Measurements from ENCODE around the gene ZNF407.

The ZNF407 gene

DNA sequence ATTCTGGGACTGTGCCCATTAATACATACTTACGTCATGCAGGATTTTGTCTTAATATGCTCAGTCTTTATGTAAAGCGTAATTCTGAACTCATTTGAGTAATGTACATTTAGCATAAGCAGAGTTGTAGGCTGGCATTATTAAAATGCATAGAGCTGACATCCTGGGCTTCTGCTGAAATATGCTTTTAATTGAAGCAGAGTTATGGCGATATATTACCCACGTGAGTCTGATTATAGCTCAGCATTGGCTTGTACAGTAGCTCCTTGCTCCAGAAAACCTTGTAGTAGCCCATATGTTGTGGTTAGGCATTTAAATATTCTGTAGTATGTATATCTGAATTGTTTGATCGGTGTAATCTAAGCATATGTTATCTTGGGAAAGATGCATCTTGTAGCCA, 377.3 kb downstream of the ZNF407 start:
- DNase-seq (ENCODE audit: low spot score): no peak

DNA sequence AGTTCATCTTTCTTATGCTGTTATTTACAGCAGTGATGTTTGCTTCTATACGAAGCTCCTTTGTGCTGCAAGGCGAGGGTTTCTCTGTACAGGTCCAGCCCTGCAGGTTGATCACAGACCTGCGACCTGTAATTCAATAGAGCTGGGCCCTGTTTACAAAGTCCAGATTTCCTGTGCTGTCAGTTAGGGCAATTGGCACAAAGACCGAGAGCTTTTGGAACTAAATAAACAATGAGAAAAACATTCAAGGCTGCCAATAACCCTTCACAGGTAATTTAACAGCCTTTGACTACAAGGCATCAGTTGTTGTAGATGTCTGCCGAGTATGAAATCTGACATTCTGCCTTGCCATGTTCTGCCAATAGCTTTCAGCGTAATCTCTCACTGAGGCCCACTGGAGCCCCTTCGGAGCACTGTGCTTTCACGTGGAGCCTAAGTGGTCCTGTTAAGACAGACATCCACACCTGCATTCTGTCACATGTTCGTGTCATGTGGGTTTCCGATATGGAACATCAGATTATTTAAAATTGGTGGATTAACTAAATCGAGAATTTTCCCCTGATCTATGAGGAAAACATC, 378.8 kb downstream of the ZNF407 start:
- DNase-seq (ENCODE audit: low spot score): no peak

DNA sequence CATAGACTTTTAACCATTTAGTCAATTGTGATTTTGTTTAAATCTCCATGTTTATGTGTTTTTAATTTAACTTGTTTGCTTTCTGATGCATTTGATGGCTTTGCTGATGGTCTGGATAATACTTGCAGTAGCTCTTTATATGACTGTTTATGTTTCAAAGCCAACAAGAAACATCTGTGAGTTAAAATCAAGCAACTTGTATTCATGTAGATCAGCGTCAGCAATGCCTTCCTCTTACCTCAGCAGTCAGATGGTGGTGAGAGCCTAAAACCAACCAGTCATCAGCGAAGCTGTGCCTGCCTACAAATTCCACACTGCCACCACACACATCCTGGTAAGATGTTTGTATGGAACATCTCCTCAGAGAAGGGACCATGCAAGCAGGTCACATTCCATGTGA, 379.4 kb downstream of the ZNF407 start:
- DNase-seq (ENCODE audit: low spot score): no peak

DNA sequence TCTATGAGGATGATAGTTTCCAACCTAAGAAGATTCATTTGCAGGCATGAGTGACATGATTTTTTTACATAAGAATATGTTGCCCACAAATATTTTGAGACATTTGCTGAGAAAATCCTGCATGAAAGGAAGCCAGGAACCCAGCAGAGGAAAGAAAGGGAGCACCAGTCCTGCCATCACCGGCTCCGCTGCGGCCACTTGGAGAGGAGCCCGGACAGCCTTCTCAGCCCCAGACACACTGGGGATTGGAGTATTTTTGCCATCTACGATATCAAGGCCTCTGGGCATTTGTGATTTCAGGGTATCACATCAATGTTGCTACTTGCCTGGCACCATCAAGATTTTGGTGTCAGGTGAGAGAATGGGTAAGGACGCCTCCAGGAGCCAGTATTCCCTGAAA, 383.0 kb downstream of the ZNF407 start:
- no peak for DNase-seq (ENCODE audit: low spot score)

DNA sequence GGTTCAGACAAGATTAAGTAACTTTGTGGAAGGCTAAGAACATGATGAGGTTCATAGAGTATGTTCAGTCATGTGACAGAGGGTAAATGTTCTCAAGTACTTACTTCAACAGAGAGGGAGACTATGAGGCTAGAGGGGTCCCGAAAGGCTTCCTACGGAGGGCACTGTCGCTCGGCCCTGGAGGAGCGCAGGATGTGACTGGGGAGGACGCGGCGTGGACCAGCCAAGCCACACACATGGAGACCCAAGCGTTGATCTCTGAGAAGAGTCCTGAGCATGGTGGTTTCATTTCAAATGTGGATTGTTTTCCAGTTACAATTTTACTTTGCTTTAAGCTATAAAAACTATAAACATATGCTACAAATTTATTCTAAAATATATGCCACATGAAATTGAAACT, 383.8 kb downstream of the ZNF407 start:
- DNase-seq (ENCODE audit: low spot score): no peak

DNA sequence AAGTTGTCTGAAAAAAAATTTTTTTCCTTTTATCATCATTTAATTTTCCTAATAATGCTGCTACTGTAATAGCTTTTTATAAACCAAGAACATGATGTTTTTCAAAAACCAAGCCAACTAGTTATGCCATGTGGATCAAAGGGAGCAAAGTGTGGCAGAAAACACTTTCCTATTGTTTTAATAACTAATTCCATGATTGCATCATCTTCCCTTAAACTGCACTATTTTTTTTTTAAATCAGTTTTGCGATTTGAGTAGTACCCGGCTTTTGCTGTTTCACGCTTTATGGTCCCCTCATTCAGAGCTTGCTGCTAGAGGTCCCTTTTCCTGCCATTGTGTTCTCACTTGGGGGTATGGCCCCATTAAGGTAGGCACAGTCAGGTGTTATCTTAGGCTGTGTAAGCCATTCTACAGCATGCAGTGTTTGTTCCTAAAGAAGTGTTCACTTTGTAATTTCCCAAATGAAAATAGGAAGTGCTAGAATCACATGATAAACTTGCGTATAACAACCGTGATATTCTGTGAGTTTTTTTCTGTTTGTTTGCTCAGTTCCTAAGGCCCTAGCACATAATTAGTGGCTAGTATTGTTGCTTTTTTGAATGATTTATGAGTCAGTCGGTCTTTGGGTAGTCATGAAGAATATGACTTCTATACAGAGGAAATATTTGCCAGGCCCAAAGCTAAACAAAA, 385.4 kb downstream of the ZNF407 start:
- DNase-seq (ENCODE audit: low spot score): no peak

DNA sequence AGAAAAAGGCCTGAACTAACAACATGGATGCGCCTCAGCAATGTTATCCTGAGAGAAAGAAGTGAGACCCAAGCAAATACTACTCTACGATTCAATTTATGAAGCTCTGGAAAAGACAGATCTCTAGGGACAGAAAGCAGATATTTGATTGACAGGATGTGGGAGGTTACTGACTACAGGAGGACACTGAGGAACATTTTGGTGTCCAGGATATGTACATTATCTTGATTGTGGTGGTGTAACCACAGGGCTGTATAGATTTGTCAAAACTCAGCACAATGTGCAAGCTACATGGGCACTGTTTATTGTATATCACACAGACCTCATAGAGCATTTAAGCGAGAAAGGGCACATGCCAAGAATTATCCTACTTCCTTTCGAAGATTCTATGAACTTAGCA, 391.5 kb downstream of the ZNF407 start:
- DNase-seq (ENCODE audit: low spot score): no peak

DNA sequence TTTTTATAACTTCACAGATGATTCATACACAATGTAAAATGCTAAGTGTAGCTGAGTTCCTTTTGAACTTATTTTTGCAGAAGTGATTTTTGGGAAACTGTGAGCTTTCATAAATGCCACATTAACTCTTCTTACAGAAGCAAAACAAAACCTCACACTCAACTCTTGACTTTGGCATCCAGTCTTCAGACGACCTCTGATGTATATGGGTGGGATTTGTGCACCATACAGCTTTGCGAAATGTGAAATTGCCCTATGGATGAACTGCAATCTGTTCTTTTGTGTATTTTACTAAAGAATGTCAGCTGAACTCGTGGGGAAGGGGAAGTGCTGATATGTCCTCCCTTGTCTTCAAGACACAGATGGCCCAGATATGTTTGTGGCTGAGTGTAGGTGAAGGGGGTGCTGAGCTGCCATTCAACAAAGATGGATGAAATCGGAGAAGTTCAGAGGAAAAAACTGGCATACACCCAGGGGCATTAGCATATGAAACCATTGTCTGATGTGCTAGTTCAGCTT, 393.0 kb downstream of the ZNF407 start:
- DNase-seq (ENCODE audit: low spot score): no peak

DNA sequence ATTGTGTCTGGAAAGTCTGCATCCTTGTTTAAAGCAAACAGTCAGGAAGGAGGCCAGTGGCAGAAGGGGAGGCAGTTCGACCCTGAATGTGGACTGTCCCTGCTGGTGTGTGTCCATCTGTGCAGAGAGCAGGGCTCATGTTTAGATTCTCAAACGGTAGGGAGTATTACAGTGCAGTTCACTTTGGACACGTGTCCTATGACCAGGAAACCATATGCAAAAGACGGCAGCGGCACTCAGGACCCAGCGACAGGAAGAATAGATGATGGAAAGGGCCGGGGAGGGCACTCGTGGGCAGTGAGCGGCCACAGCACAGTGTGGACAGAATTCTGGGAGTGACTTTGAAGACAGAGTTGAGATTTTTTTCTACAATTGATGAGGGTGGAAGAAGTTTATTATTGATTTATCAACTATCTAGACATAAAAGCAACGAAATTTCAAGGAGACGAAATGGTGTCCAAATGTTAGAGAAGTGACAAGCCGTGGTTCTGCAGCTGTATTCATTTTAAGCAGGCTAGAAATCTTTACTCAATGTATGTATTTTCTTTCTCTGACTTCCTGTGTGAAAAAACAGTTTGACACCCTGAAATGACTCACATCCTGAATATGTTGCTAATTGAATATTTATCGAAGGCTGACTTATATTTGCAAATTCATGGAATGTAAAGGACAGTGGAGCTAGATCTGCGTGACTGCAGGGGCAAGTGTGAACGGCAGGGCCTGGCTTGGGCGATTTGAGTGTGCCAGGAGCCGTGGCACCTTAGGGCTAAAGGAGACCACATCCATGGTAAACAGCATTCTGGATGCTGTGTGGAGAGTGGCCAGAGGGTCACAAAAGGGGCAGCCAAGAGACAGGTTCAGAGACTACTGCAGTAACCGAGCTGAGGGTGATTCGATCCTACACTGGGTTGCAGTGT, 397.1 kb downstream of the ZNF407 start:
- DNase-seq (ENCODE audit: low spot score): no peak

DNA sequence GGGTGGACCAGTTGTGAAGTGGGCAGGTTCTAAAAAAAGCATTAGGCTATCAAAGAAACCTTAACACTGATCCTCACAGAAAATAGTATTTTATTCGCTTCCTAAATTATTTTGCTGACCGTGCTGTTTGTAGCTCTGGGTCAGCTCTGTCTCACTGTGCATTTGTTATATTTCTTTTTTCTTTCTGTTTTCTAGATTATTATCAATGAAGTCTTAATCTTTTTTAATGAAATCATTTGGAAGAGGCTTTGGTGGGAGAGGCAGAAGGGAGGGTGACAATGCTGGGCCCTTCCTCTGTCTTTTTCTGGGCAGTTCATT, 397.7 kb downstream of the ZNF407 start:
- DNase-seq (ENCODE audit: low spot score): no peak

DNA sequence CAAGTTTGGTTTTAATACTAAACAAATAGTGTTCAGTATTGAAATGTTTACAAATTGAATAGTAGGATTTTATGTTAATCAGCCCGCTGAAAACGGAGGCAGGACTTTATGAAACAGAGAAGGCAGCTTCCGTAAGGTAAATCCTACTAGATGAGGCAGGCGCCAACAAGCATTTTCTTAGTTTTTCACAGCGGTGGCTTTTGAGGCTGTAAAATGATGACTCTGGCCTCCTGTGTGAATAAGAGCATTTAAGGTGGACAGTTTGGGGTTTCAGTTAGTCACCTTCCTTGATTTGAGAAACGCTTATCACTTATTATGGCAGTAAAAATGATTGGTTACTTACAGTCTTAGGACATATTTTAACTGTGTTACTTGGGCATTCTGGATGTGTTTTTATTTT, 398.4 kb downstream of the ZNF407 start:
- DNase-seq (ENCODE audit: low spot score): no peak

DNA sequence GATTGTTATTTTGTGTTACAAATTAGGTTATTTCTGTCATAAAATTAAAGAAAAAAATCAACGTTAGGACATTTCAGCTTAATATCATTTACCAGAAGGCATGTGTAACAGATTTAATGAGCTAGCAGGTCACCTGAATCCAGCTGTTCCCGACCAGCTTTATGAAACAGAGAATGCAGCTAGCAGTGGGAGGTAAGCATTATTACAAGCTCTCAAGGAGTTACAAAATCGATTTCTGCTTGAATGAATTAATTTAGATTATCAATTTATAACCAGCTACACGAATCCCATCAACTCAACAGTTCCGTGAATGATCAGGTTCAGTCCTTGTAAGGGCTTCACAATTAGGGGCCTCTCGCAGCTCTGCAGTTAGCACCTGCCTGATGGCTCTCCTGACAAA, 399.3 kb downstream of the ZNF407 start:
- DNase-seq (ENCODE audit: low spot score): no peak

DNA sequence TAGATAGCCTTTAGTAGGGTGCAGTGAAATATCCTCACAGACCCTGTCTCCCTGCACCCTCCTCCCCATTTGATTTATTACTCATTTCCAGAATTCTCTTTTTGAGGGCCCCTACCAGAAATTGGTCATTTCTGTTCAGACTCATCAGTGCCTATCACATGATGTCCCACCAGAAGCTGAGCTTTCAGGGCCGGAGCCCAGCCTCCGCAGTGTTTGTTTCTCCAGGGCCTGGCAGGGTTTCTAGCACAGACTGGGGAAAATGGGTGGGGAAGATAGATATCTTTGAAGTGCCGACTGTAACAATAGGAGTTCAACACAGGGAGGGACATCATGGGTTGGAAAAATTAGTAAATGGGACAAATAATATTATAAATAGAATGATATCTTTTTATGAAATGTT, 403.2 kb downstream of the ZNF407 start:
- DNase-seq (ENCODE audit: low spot score): no peak

DNA sequence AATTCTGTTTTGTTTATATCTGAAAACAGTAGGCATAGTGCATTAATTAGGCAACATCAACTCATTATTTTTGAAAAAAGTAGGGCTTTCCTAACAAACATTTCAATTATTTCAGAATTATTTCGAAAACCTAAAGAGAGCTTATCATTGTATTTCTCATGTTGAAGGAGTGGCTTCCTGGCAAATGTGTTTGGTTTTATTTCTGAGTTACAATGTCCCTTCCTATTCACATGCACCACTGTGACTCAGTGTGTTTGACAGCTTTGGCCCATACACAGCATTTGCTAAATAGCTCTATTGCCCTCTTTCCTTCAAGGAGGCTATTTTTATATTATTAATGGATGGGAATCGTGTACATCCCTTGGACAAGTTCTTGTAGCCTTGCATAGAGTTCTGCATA, 405.4 kb downstream of the ZNF407 start:
- DNase-seq (ENCODE audit: low spot score): no peak

DNA sequence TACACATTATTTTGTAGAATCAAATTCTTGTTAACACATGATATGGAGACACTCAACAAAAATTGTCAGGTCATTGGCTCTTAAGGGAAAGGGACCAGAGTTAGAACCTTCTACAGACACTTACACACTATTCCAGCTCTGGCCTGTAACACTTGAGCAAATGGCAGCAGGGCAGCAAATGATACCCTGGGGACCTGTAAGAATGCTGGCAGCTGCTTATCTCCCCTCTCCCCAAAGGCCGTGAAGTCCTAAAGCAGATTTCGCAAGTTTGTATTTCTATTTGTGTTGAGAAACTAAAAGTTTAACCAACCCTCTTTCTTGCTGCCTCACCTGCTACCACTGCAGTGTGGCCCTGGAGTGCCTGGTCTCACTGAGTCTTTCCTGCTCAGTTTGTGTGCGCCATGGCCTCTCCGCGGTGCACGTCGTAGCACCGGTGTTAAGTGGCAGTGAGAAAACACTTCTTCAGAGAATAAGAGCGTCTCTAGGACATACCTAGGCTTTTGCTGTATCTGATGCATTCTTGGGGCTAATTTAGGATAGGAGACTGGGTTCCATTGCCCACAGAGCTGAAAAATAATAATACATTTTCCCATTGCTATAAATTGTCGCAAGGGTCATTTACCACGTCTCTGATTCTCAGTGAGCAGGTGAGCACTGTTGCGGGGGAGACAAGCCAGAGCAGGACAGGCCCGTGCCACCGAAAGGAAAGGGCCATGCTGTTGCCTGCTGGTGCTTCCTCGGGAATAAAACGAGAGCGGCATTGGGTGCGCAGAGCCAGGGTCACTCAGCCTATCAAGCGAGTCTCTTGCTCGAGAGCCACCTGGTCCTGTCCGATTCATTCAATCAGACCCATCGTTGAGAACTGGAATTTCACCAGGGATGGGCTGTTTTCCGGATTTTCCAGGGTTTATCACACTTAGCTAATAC, 406.4 kb downstream of the ZNF407 start:
- no peak for DNase-seq (ENCODE audit: low spot score)

DNA sequence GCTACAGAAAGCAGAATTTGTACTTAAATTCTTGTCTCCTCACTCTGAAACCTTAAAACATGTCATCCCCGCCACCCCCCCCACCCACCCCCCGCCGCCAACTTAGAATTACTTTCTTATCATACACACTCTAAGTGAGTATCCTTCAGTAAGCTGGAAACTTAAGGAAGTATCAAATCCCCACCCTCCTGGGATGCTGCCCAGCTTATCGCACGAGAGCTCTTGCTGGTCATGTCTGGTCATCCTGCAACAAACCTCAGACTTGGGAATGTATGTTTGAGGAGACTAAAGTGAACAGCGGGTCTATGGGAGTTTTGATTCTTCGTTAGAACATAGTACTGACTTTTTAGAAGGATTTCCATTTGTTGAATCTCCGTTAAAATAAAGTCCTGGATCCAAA, 408.0 kb downstream of the ZNF407 start:
- DNase-seq (ENCODE audit: low spot score): no peak

DNA sequence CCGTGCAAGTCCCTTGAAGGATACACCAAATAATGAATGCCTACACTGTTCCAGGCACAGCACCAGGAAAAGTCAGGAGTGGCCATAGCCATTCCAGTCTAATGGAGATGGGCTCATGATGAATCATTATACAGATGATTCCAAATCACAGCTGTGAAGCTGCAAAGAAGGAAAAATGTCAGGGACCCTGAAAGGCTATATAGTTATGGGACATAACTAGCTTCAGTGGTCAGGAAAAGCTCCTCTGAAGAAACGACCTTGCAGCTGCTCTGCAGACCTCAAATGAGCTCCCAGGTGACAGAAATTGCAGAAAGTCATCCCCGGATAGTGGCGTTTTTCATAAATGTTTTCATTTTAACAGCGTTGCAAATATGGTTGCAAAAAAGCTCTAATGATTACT, 410.5 kb downstream of the ZNF407 start:
- no peak for DNase-seq (ENCODE audit: low spot score)

DNA sequence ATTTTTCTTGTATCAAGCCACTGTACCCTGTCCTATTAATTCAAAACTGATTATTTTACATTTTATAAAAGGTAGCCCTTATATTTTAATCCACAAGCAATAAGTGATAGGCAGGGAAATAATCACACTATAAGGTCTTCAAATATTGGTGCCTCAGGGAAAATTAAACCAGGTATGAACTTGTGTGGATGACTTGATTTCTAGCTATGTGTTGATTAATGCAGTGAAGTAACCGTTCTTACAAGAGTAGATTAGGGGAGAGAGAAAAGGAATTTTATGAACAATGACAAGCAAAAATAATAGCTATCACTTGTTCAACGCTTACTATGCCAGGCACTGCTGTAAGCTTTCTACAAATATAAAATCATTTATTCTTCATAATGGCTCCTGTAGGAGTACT, 411.6 kb downstream of the ZNF407 start:
- no peak for DNase-seq (ENCODE audit: low spot score)

DNA sequence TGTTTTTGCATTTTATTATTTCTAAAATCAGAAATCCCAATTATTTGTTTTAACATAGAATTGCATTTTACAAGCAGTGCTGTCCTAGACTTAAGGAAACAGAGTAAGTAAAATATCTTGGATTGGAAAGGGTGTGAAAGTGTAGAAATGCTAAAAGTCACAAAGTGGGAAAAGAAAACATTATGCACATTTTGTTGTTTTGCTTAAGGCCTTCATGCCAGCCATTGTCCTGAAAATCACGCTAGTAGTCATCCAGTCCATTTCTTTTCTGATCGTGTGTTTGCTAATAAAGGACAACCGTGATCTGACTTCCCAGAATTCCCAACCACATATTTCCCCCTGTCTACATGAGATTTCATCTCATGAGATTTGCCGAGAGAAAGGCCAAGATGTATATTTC, 412.2 kb downstream of the ZNF407 start:
- no peak for DNase-seq (ENCODE audit: low spot score)

DNA sequence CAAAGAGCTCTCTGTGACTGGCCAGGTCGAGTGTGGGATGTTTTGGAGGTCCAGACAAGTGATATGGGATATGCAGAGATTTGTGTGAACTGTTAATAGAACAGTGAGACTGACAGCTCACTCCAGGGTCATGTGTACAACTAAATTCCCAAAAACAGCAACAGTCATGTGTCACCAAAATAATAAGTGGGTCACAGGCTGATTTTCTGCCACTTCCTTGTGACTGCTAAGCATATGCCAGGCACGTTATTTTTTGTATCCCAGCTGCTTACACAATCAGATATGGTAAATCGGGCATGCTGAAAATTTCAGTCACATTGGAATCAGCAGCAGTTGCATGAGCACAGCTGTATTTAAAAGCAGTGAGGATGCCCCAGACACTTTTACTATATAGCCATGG, 412.6 kb downstream of the ZNF407 start:
- DNase-seq (ENCODE audit: low spot score): no peak

DNA sequence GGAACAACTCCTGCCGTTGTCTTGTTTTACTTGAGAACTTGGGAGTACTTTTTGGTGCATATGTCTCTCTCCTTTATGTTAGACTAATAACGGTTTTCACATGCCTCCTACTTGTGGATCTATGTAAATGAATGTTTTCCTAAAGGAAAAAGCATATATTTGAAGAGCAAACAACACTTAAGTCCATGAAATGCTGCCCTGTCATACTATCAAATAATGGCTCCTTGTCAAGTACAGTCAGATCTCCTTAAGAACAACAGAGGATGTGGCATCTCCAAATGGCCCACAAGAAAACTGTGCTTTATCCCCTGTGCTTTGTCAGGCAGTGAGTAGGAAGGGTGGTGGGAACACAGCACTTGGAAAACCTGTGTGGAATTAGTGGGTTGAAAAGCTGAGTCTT, 413.0 kb downstream of the ZNF407 start:
- no peak for DNase-seq (ENCODE audit: low spot score)
